ENCODE measurements around the gene GPC3.

DNA sequence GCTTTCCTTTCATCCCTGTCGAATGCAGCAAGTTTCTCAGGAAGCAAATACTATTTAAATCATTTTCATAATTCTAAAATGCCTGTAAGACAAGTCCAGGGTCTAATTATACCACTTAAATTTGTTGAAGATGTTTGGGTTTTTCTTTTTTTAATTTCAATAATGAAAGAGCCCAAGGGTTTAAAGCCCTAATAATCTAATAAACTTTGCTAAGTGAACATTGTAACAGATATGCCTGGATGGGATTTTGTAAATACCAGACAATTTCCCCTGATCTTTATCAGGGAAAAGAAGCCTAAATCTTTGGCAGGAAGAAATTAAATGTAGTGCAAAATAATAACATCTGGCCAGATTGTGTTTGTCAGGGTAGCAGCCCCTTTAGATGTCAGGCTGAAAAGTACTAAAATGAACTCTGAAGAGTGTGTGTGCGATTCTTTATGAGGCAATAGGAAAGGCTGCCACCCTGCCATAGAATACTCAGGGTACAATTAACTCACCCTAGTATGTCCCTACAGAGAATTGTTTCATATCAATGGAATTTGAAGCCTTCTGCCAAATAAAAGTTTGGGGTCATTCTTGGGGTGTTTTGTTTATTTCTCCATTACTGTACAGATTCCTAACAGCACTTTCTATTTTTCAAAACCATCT is 45.6 kb downstream of the GPC3 start:
- TF ChIP-seq, protein P1, sequence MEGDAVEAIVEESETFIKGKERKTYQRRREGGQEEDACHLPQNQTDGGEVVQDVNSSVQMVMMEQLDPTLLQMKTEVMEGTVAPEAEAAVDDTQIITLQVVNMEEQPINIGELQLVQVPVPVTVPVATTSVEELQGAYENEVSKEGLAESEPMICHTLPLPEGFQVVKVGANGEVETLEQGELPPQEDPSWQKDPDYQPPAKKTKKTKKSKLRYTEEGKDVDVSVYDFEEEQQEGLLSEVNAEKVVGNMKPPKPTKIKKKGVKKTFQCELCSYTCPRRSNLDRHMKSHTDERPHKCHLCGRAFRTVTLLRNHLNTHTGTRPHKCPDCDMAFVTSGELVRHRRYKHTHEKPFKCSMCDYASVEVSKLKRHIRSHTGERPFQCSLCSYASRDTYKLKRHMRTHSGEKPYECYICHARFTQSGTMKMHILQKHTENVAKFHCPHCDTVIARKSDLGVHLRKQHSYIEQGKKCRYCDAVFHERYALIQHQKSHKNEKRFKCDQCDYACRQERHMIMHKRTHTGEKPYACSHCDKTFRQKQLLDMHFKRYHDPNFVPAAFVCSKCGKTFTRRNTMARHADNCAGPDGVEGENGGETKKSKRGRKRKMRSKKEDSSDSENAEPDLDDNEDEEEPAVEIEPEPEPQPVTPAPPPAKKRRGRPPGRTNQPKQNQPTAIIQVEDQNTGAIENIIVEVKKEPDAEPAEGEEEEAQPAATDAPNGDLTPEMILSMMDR (IDR thresholded peaks at IDR 0.05): no peak
- TF ChIP-seq EP300 (IDR thresholded peaks at IDR 0.05) (no peak), POLR2AphosphoS5 (IDR thresholded peaks at IDR 0.05) (no peak)

Measured in suprapubic skin (tissue), 4 donors.